ENCODE measurements around the gene MYL11.
A peak's percentile ranks its signal among the peaks of the same experiment; 100 is the strongest.

- TF ChIP-seq EP300 (IDR thresholded peaks at IDR 0.05) (no peak), CTCF (IDR thresholded peaks at IDR 0.05) (peak; percentile 34; the same call in 1 of the 3 replicates), JUNB (IDR thresholded peaks at IDR 0.05) (no peak), FOSL2 (IDR thresholded peaks at IDR 0.05) (no peak), FOSL2 (CRISPR knock-in tag; IDR thresholded peaks at IDR 0.05) (no peak), CBX8 (IDR thresholded peaks at IDR 0.05) (no peak), USF2 (IDR thresholded peaks at IDR 0.05) (no peak), RFX5 (IDR thresholded peaks at IDR 0.05) (0 out of 2 replicates have a peak, but pooled peaks have one; percentile 34), RAD21 (conservative IDR thresholded peaks at IDR 0.05 in 1 of 2, IDR thresholded peaks at IDR 0.05 in 1 of 2) (peak; percentile 8 to 26; a peak in 2 of 5 replicates), HES2 (IDR thresholded peaks at IDR 0.05) (no peak), PHF8 (IDR thresholded peaks at IDR 0.05; ENCODE audit: borderline replicate concordance, low read depth) (no peak), CBX2 (IDR thresholded peaks at IDR 0.05; ENCODE audit: borderline replicate concordance, low read depth) (no peak), BCL3 (IDR thresholded peaks at IDR 0.05) (0 out of 3 replicates have a peak, but pooled peaks have one; percentile 35), SREBF2 (IDR thresholded peaks at IDR 0.05) (no peak)
These were observed 43.1 kb downstream of the MYL11 start for GRCh38 chr16:30417529-30418349.
